DND-41 (cell line): ENCODE results near the gene PLEKHA8.

Source experiments
- ATAC-seq: fragments of 200-7000 bp; cut with Tn5 transposase; 3 replicates; pipeline ENCODE4 v1.9.1; 2021; ENCODE audit warnings: low read depth; ENCODE audit not compliant: insufficient read depth
- DNase-seq: peaks from one replicate; pipeline ENCODE4 v3.0.0-alpha.2; 2020
- H2AFZ ChIP-seq: 2 replicates; pipeline ENCODE4 v1.6.0; 2012; ENCODE audit warnings: low read depth, low read length
- H3K27ac ChIP-seq: 2 replicates; pipeline ENCODE4 v1.5.1; 2012; ENCODE audit warnings: low read length, inconsistent platforms
- H3K27me3 ChIP-seq: fragments of 200-600 bp; sonication (generic); 2 replicates; pipeline ENCODE4 v1.6.0; 2012; ENCODE audit warnings: low read length, mild to moderate bottlenecking, inconsistent platforms; ENCODE audit not compliant: insufficient read depth, poor library complexity
- H3K36me3 ChIP-seq: 2 replicates; pipeline ENCODE4 v1.5.1; 2012; ENCODE audit warnings: low read length, inconsistent platforms; ENCODE audit not compliant: insufficient read depth
- H3K4me1 ChIP-seq: 2 replicates; pipeline ENCODE4 v1.5.1; 2012; ENCODE audit warnings: mild to moderate bottlenecking, low read length; ENCODE audit not compliant: insufficient read depth
- H3K4me2 ChIP-seq: 2 replicates; pipeline ENCODE4 v1.6.0; 2012; ENCODE audit warnings: mild to moderate bottlenecking, moderate library complexity, low read length, inconsistent platforms; ENCODE audit not compliant: insufficient read depth
- H3K4me3 ChIP-seq, 2 experiments: fragments of 200-600 bp in 1 of 2; shearing (Covaris generic) in 1 of 2; 2 replicates each; pipeline ENCODE4 v1.5.1; 2012 to 2016; ENCODE audit warnings: inconsistent platforms in 2 of 2, low read length in 2 of 2, mild to moderate bottlenecking in 2 of 2, low read depth in 1 of 2, moderate library complexity in 1 of 2
- H3K79me2 ChIP-seq: 2 replicates; pipeline ENCODE4 v1.6.0; 2012; ENCODE audit warnings: low read length, inconsistent platforms; ENCODE audit not compliant: insufficient read depth
- H3K9ac ChIP-seq: 2 replicates; pipeline ENCODE4 v1.6.0; 2012; ENCODE audit warnings: low read depth, mild to moderate bottlenecking, inconsistent platforms, low read length, moderate library complexity
- H3K9me3 ChIP-seq: 2 replicates; pipeline ENCODE4 v1.5.1; 2012; ENCODE audit warnings: low read length, moderate library complexity, mild to moderate bottlenecking, inconsistent platforms; ENCODE audit not compliant: insufficient read depth, severe bottlenecking
- H4K20me1 ChIP-seq: 2 replicates; pipeline ENCODE4 v1.6.0; 2012; ENCODE audit warnings: low read length; ENCODE audit not compliant: insufficient read depth
- CTCF ChIP-seq: IDR thresholded peaks from 2 replicates; pipeline ENCODE4 v1.5.1; 2012; ENCODE audit warnings: borderline replicate concordance, low read length, moderate library complexity, mild to moderate bottlenecking; ENCODE audit not compliant: poor library complexity, severe bottlenecking; ENCODE audit errors: extremely low read depth
- EZH2 ChIP-seq: IDR thresholded peaks from 3 replicates; pipeline ENCODE4 v1.6.1; 2012; ENCODE audit warnings: borderline replicate concordance, low read depth, mild to moderate bottlenecking, moderate library complexity, low read length, inconsistent platforms; ENCODE audit not compliant: severe bottlenecking

Gene PLEKHA8

GRCh38 chr7:30079880-30080279 is 51.7 kb downstream of the PLEKHA8 start:
- H3K4me2 ChIP-seq: no peak overlapping the region
- no peaks in the 10 kb centered on the region for H4K20me1 ChIP-seq
- no peaks in the 10 kb centered on the region for H3K79me2 ChIP-seq
- H3K27me3 ChIP-seq: no peaks in the 10 kb centered on the region
- TF ChIP-seq EZH2: no peak
- no peak for TF ChIP-seq CTCF
- H3K27ac ChIP-seq: no peak overlapping the region
- ATAC-seq (no peak), DNase-seq (no peak)
- no peak overlapping the region for H2AFZ ChIP-seq
- no peak overlapping the region for H3K4me3 ChIP-seq
- H3K9me3 ChIP-seq: no peaks in the 10 kb centered on the region
- no peaks in the 10 kb centered on the region for H3K4me1 ChIP-seq
- peaks cover 39% of the 10 kb centered on the region for H3K36me3 ChIP-seq
- no peak overlapping the region for H3K9ac ChIP-seq

DNA sequence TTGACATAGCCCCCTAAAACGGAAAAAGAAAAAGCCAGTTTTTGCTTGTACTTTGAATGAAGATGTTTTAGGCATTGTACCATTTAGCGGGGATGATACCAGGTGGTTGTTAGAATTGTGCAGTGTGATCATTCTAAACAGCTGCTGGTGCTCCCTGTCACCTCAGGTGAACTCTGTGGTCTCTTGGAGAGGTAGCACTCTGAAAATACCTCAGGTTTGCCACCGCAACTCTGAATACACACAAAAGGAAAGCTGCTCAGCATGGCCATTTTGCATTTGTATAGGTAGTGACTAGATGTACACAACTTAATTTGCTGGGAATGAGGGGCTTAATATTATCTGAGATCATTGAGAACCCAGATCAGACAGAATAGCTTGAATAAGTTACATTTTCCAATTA is 52.6 kb downstream of the PLEKHA8 start:
- TF ChIP-seq EZH2 (no peak), CTCF (no peak)
- Histone ChIP-seq H2AFZ (no peak overlapping the region), H3K27me3 (no peaks in the 10 kb centered on the region), H3K9me3 (no peaks in the 10 kb centered on the region), H3K4me2 (no peak overlapping the region), H3K36me3 (peaks cover 36% of the 10 kb centered on the region), H3K4me3 (no peak overlapping the region), H3K27ac (no peak overlapping the region), H4K20me1 (no peaks in the 10 kb centered on the region), H3K4me1 (no peaks in the 10 kb centered on the region), H3K79me2 (no peaks in the 10 kb centered on the region), H3K9ac (no peak overlapping the region)
- no peak for DNase-seq
- no peak for ATAC-seq

DNA sequence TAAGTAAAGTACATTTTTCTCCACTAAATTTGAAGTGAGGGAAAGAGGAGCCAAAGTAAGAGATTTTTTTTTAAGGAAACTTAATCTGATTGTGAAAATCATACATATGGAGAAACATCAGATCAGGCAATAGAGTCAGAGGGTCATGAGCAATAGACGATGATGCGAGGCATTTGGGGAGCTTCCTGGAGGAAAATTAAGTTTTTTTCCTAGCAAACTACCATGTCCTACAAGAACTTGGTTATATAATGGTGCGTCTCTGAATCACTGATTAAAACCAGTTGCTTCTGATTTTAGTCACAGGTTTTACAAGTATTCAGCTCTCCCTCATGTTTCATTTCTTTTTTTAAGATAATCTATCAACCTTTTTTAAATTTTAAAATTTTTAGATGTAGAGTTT is 54.5 kb downstream of the PLEKHA8 start:
- no peak overlapping the region for H3K4me2 ChIP-seq
- ATAC-seq (no peak), DNase-seq (no peak)
- TF ChIP-seq EZH2: no peak
- no peak for TF ChIP-seq CTCF
- H2AFZ ChIP-seq: no peak overlapping the region
- peaks cover 38% of the 10 kb centered on the region for H3K36me3 ChIP-seq
- no peaks in the 10 kb centered on the region for H3K79me2 ChIP-seq
- H4K20me1 ChIP-seq: no peaks in the 10 kb centered on the region
- H3K9me3 ChIP-seq: no peaks in the 10 kb centered on the region
- H3K4me1 ChIP-seq: no peaks in the 10 kb centered on the region
- no peak overlapping the region for H3K27ac ChIP-seq
- H3K4me3 ChIP-seq: no peak overlapping the region
- H3K9ac ChIP-seq: no peak overlapping the region
- H3K27me3 ChIP-seq: no peaks in the 10 kb centered on the region

DNA sequence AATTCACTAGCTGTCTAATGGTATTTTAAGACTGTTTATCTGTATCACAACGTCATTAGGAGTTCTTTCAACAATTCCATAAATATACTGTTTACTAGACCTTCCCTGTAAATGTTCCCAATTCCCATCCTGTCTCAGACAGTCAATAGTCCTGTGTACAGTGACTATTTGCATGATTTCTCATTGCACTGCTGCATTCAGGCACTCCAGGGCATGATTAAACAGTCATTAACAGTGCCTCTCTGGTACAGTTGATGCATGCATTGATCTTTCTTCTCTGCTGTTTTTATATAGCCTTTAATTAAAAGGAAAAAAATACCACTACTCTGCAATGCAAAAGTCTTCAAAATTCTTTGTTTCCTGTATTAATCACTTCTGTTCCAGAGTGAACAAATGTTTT is 55.1 kb downstream of the PLEKHA8 start:
- ATAC-seq: no peak
- no peak overlapping the region for H2AFZ ChIP-seq
- no peak overlapping the region for H3K4me2 ChIP-seq
- DNase-seq: no peak
- no peaks in the 10 kb centered on the region for H3K9me3 ChIP-seq
- no peaks in the 10 kb centered on the region for H3K79me2 ChIP-seq
- no peaks in the 10 kb centered on the region for H3K27me3 ChIP-seq
- TF ChIP-seq EZH2 (no peak), CTCF (no peak)
- no peak overlapping the region for H3K27ac ChIP-seq
- no peaks in the 10 kb centered on the region for H3K4me1 ChIP-seq
- no peak overlapping the region for H3K9ac ChIP-seq
- no peaks in the 10 kb centered on the region for H4K20me1 ChIP-seq
- H3K4me3 ChIP-seq: no peak overlapping the region
- peaks cover 37% of the 10 kb centered on the region for H3K36me3 ChIP-seq
